ENCODE data around the gene KCNK10.

GRCh38 chr14:88181072-88181471 is 142.0 kb downstream of the KCNK10 start:
- no peak for TF ChIP-seq CTCF (IDR thresholded peaks at IDR 0.05; ENCODE audit: control extremely low read depth in 1 of 3, insufficient read depth in 1 of 3, low read depth in 1 of 3, low read length in 3 of 3)
- TF ChIP-seq POLR2A (IDR thresholded peaks at IDR 0.05; ENCODE audit: control extremely low read depth in 1 of 2, low read depth in 2 of 2, low read length in 2 of 2): no peak
- TF ChIP-seq POLR2AphosphoS5 (IDR thresholded peaks at IDR 0.05; ENCODE audit: low read depth, low read length): no peak
- TF ChIP-seq JUN (IDR thresholded peaks at IDR 0.05; ENCODE audit: low read depth, low read length): no peak
- TF ChIP-seq RFX5 (IDR thresholded peaks at IDR 0.05; ENCODE audit: borderline replicate concordance, low read depth, low read length): no peak
- TF ChIP-seq CREB1 (IDR thresholded peaks at IDR 0.05): no peak
- no peak for TF ChIP-seq EZH2 (IDR thresholded peaks at IDR 0.05; ENCODE audit: low read depth, low read length, severe bottlenecking)
- no peak for TF ChIP-seq TBP (IDR thresholded peaks at IDR 0.05; ENCODE audit: low read depth, low read length)
- no peak for TF ChIP-seq NANOG (IDR thresholded peaks at IDR 0.05; ENCODE audit: insufficient read depth, low read depth, low read length, poor library complexity, severe bottlenecking)
- TF ChIP-seq SP1 (IDR thresholded peaks at IDR 0.05; ENCODE audit: low read depth, low read length): no peak
- TF ChIP-seq GTF2F1 (IDR thresholded peaks at IDR 0.05; ENCODE audit: borderline replicate concordance, low read depth, low read length): no peak
- TF ChIP-seq CHD2 (IDR thresholded peaks at IDR 0.05; ENCODE audit: low read length): no peak

Data from H1 (cell line).